Upper lobe of right lung (tissue), 1 donor: ENCODE measurements around the gene ZC3H10. TPM values are rescaled to one million over a fixed set of nuclear protein-coding genes. Genes with fewer than 3 reads are reported as not detected.
"Not testable (repeated sequence)": the region's sequence is repeated elsewhere in the genome, so short reads cannot be mapped to it uniquely, and the experiment has no call there.

Experiments used
- ATAC-seq: fragments of 200-7000 bp; cut with Tn5 transposase; one replicate; pipeline ENCODE4 v1.9.1; 2020; ENCODE audit warnings: mild to moderate bottlenecking, moderate library complexity
- DNase-seq: peaks from one replicate; pipeline ENCODE4 v3.0.0-alpha.2; 2020
- H3K27ac ChIP-seq: fragments of 200-600 bp; one replicate; pipeline ENCODE4 v1.8.0; 2022
- H3K27me3 ChIP-seq: fragments of 200-600 bp; one replicate; pipeline ENCODE4 v1.8.0; 2022; ENCODE audit warnings: mild to moderate bottlenecking
- H3K36me3 ChIP-seq: fragments of 200-600 bp; one replicate; pipeline ENCODE4 v1.8.0; 2022
- H3K4me1 ChIP-seq: fragments of 200-600 bp; one replicate; pipeline ENCODE4 v1.8.0; 2022
- H3K4me3 ChIP-seq: fragments of 200-600 bp; one replicate; pipeline ENCODE4 v1.8.0; 2022; ENCODE audit warnings: mild to moderate bottlenecking
- H3K9me3 ChIP-seq: fragments of 200-600 bp; one replicate; pipeline ENCODE4 v1.8.0; 2022
- intact Hi-C: fragments of 100-400 bp; cut with DNase I; formaldehyde crosslinking; loops from one replicate; pipeline ENCODE4 v1.11.0; 2022
- total RNA-seq: library from RNA; stranded (reverse); fragmentation: NEBNext Ultra II Directional; extraction: Animal tissue kit (Norgen Biotek cat#: 25700); gene quantifications from one replicate; pipeline ENCODE4 v1.2.1, GENCODE V29; 2021
- TF ChIP-seq, protein P1 (sequence below): fragments of 200-600 bp; IDR thresholded peaks from one replicate; pipeline ENCODE4 v1.8.0; 2022; ENCODE audit warnings: antibody characterized with exemption
- donor health status: DM: no; HTN: yes; CAD: no; lungs with severe emphysema.

The ZC3H10 gene
- total RNA-seq, 1 donor from 2014 or later: 8.4 TPM

DNA sequence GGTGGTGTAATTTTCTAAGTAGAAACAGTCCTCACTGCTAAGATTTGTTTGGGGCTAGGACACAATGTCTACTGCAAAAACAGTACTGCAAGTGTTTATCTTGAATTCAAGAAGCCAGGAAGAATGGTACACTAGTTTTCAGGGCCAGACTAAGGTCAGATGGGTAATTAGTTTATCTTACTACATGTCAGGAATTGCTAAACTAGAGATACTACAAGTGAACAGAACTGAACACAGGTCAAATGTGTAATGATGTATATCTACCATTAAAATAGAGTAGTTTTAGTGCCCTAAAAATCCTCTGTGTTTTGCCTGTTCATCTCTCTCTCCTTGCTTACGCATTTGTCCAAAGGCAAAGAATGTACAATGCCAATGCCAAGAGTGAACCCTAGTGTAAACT lies 4.0 kb upstream of the ZC3H10 start:
- no peak overlapping the region for H3K27ac ChIP-seq
- DNase-seq: no peak
- no peak for ATAC-seq
- no peaks in the 10 kb centered on the region for H3K9me3 ChIP-seq
- TF ChIP-seq, protein P1, sequence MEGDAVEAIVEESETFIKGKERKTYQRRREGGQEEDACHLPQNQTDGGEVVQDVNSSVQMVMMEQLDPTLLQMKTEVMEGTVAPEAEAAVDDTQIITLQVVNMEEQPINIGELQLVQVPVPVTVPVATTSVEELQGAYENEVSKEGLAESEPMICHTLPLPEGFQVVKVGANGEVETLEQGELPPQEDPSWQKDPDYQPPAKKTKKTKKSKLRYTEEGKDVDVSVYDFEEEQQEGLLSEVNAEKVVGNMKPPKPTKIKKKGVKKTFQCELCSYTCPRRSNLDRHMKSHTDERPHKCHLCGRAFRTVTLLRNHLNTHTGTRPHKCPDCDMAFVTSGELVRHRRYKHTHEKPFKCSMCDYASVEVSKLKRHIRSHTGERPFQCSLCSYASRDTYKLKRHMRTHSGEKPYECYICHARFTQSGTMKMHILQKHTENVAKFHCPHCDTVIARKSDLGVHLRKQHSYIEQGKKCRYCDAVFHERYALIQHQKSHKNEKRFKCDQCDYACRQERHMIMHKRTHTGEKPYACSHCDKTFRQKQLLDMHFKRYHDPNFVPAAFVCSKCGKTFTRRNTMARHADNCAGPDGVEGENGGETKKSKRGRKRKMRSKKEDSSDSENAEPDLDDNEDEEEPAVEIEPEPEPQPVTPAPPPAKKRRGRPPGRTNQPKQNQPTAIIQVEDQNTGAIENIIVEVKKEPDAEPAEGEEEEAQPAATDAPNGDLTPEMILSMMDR: no peak
- no peak overlapping the region for H3K4me3 ChIP-seq
- no peaks in the 10 kb centered on the region for H3K27me3 ChIP-seq
- H3K36me3 ChIP-seq: peaks cover 52% of the 10 kb centered on the region
- intact Hi-C loops: no loop called here
- peaks cover 6% of the 10 kb centered on the region for H3K4me1 ChIP-seq

DNA sequence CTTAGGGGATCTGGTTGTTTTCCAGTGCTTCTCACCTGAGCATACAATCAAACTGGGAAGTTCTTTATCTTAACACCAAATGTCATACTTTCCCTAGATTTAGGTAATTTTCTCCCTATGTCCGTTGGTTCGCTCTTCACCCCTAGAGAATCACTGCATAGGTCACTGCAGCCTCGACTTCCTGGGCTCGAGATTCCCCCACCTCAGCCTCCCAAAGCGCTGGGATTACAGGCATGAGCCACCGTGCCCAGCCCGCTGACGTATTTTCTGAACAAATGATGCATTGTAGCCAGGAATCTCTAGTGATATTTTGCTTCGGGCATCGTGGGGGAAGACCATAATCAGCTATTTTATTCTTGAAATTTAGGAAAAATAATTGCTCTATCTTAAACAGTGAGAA lies 2.7 kb upstream of the ZC3H10 start:
- ATAC-seq (no peak), DNase-seq (no peak)
- H3K36me3 ChIP-seq: peaks cover 42% of the 10 kb centered on the region
- intact Hi-C loops: no loop called here
- TF ChIP-seq, protein P1: no peak
- H3K4me3 ChIP-seq: peak overlapping the region; percentile 62
- no peaks in the 10 kb centered on the region for H3K27me3 ChIP-seq
- H3K9me3 ChIP-seq: no peaks in the 10 kb centered on the region
- peaks cover 18% of the 10 kb centered on the region for H3K4me1 ChIP-seq
- peak overlapping the region; percentile 97 for H3K27ac ChIP-seq

DNA sequence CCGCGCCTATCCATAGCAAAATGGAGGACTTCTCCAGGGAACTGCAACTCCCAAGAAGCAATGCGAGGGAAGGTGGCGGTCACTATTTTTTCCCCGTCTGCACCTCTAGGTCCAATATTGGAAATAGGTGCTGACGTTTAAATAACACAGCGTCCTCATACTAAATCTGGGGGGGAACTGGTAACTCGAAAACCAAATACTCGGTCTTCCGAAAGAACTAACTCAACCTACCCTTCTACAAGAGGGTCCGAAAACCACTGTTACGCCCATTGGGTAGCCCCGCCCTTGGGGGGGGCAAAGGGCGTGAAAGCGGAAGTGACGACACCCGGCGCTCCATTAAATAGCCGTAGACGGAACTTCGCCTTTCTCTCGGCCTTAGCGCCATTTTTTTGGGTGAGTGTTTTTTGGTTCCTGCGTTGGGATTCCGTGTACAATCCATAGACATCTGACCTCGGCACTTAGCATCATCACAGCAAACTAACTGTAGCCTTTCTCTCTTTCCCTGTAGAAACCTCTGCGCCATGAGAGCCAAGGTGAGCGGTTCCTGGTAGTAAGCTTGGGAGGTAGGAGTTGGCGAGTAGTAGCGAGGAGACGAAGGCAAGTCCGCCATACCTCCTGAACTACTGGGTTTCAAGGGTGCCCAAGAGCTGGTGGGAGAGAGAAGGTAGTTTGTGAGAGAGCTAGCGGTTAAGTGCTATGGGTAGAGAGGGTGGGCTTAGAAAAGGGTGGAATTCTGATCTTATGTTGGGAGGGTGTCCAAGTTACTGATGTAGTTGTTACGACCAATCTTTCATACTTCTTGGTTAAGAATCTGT lies 1.6 kb upstream of the ZC3H10 start, which contains the start of gene RPL41:
TSS of gene RPL41 (plus strand) at position 367 of the 815 bp plus-strand sequence.
- Histone ChIP-seq H3K36me3 (peaks cover 41% of the 10 kb centered on the region), H3K27me3 (no peaks in the 10 kb centered on the region), H3K4me3 (peak within 1 kb of the TSS; percentile 62), H3K4me1 (peaks cover 19% of the 10 kb centered on the region), H3K9me3 (no peaks in the 10 kb centered on the region), H3K27ac (peak within 1 kb of the TSS; percentile 97)
- TF ChIP-seq, protein P1: no peak
- intact Hi-C loops: no loop called here
- DNase-seq: peak; percentile 94
- peak; percentile 75 for ATAC-seq

DNA sequence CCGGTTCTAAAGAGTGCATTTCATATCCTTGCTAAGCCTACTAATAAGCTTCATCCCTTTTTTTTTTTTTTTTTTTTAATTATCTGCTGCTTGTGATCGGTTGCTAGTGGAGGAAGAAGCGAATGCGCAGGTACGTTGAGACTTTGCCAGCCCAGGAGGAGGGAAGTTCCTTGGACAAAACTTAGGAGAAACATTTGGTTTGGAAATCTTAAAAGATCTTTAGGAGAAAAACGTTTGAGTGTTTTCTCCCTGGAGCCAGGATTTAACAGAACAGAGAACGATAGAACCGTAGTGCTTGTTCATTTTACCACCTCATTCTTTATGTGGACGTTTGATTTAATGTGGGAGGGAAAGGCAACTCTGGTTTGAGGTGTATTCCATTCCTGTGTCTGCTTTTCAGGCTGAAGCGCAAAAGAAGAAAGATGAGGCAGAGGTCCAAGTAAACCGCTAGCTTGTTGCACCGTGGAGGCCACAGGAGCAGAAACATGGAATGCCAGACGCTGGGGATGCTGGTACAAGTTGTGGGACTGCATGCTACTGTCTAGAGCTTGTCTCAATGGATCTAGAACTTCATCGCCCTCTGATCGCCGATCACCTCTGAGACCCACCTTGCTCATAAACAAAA lies 872 bp upstream of the ZC3H10 start:
- Histone ChIP-seq H3K4me1 (peaks cover 19% of the 10 kb centered on the region), H3K36me3 (peaks cover 40% of the 10 kb centered on the region), H3K27ac (peak overlapping the region; percentile 97), H3K4me3 (peak overlapping the region; percentile 62)
- H3K9me3 ChIP-seq, H3K27me3 ChIP-seq, ATAC-seq, intact Hi-C loops, DNase-seq: not testable (repeated sequence)

DNA sequence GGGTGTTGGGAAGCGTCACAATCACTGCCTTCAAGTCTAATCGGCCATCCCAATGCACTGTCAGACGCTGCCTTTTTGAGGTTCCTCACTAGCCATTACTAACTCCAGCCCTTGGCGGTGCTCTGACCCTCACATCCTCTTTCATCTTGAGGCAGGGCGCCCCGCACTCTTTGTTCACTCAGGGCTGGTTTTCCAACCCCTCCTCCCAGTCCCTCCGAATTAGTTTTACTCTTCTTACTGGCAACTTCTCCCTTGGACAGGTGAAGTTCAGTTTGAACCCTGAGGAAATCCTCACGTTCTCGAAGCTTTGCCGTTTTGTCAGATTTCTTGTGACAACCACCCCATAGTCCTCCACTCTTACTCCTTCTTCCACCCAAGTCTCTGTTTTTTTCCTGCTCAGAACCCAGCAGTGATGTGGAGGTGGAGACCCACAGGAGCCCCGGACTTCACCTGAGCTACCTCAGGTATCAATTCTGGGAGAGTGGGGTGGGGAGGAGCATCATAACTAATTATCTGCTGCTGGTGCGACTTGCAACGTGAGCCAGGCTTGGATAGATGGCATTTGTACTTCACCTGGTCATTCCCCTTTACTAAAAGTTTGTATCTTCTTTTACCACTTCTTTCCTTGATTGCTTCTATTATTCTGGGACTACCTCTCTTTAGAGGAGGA lies 757 bp downstream of the ZC3H10 start:
- H3K9me3 ChIP-seq: no peaks in the 10 kb centered on the region
- H3K27ac ChIP-seq: peak overlapping the region; percentile 97
- ATAC-seq: no peak
- H3K36me3 ChIP-seq: peaks cover 24% of the 10 kb centered on the region
- TF ChIP-seq, protein P1: no peak
- no peak for DNase-seq
- peak overlapping the region; percentile 62 for H3K4me3 ChIP-seq
- intact Hi-C loops: no loop called here
- peaks cover 19% of the 10 kb centered on the region for H3K4me1 ChIP-seq
- H3K27me3 ChIP-seq: no peaks in the 10 kb centered on the region

DNA sequence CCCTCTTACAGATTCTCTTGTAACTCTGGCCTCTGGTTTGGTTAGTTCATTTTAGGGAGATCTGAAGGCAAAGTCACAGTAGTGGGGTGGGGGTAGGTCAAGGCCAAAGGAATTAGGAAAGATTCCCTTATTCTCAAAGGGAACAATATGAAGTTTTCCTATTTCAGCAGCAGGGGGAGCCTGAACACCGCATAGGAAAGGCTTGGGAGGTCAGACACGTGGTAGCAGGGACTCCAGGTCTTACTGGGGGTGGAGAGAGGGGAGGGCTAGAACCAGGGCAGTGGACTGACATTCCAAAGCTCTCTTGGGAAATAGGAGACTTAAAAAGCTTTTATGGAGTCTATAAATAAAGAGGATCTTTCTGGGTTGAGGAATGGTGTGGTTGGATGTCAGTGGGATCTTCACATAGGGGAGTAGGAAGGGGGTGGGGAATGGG lies 1.3 kb downstream of the ZC3H10 start:
- Histone ChIP-seq H3K4me1 (peaks cover 21% of the 10 kb centered on the region), H3K4me3 (peak overlapping the region; percentile 62), H3K36me3 (peaks cover 23% of the 10 kb centered on the region), H3K9me3 (no peaks in the 10 kb centered on the region), H3K27ac (peak overlapping the region; percentile 97), H3K27me3 (no peaks in the 10 kb centered on the region)
- TF ChIP-seq, protein P1: peak; percentile 79
- ATAC-seq: peak; percentile 70
- no peak for DNase-seq
- intact Hi-C loops: no loop called here
